Fibroblast of lung (primary cell): ENCODE measurements around the gene ELK1. TPM values are rescaled to one million over a fixed set of nuclear protein-coding genes. Genes with fewer than 3 reads are reported as not detected.

Experiments used
- DNase-seq, 2 donors: peaks; one replicate each; pipeline versions ENCODE4 v3.0.0 to v3.0.0-alpha.2; 2010; ENCODE audit warnings: low read depth in 2 of 2
- H2AFZ ChIP-seq: 2 replicates; pipeline ENCODE4 v1.5.1; 2012; ENCODE audit warnings: low read length, control low read depth, inconsistent platforms
- H3K27ac ChIP-seq: 2 replicates; pipeline ENCODE4 v1.5.1; 2011; ENCODE audit warnings: low read length, control low read depth; ENCODE audit not compliant: insufficient read depth
- H3K27me3 ChIP-seq: 2 replicates; pipeline ENCODE4 v1.5.1; 2011; ENCODE audit warnings: mild to moderate bottlenecking, low read length; ENCODE audit not compliant: control insufficient read depth, insufficient read depth
- H3K36me3 ChIP-seq: 2 replicates; pipeline ENCODE4 v1.5.1; 2011; ENCODE audit warnings: low read length; ENCODE audit not compliant: control insufficient read depth, insufficient read depth
- H3K4me1 ChIP-seq: 2 replicates; pipeline ENCODE4 v1.5.1; 2011; ENCODE audit warnings: low read length; ENCODE audit not compliant: control insufficient read depth, insufficient read depth; ENCODE audit errors: extremely low read depth
- H3K4me2 ChIP-seq: 2 replicates; pipeline ENCODE4 v1.5.1; 2011; ENCODE audit warnings: low read length, control low read depth; ENCODE audit not compliant: insufficient read depth; ENCODE audit errors: extremely low read depth
- H3K4me3 ChIP-seq, 4 experiments: fragments of 200-600 bp in 1 of 4; sonication (generic) in 1 of 4; replicated peaks in 1 of 4; 2 replicates each; pipeline ENCODE4 v1.5.1; 2011 to 2016; ENCODE audit warnings: low read length in 4 of 4, low read depth in 3 of 4, mild to moderate bottlenecking in 3 of 4, control low read depth in 2 of 4, inconsistent platforms in 1 of 4, mixed read lengths in 1 of 4; ENCODE audit not compliant: insufficient read depth in 1 of 4; ENCODE audit errors: control extremely low read depth in 1 of 4
- H3K79me2 ChIP-seq: 2 replicates; pipeline ENCODE4 v1.5.1; 2012; ENCODE audit warnings: mild to moderate bottlenecking, low read length, inconsistent platforms; ENCODE audit not compliant: control insufficient read depth, insufficient read depth
- H3K9ac ChIP-seq: 2 replicates; pipeline ENCODE4 v1.5.1; 2011; ENCODE audit warnings: mild to moderate bottlenecking, low read length, control low read depth; ENCODE audit not compliant: insufficient read depth
- H3K9me3 ChIP-seq: 2 replicates; pipeline ENCODE4 v1.5.1; 2012; ENCODE audit warnings: low read depth, low read length; ENCODE audit not compliant: control insufficient read depth, insufficient read depth
- H4K20me1 ChIP-seq: 2 replicates; pipeline ENCODE4 v1.5.1; 2011; ENCODE audit warnings: low read length; ENCODE audit not compliant: control insufficient read depth, insufficient read depth; ENCODE audit errors: extremely low read depth
- CTCF ChIP-seq, 2 donors: IDR thresholded peaks in 1 of 2; conservative IDR thresholded peaks in 1 of 2; 1 replicate in 1 of 2; 2 replicates in 1 of 2; pipeline ENCODE4 v1.5.1; 2011 to 2012; ENCODE audit warnings: low read length in 2 of 2, control low read depth in 1 of 2, inconsistent platforms in 1 of 2, low read depth in 1 of 2, mild to moderate bottlenecking in 1 of 2
- EZH2 ChIP-seq: IDR thresholded peaks from 2 replicates; pipeline ENCODE4 v1.5.1; 2012; ENCODE audit warnings: low read length, control low read depth, mild to moderate bottlenecking; ENCODE audit errors: missing control alignments
- polyA minus RNA-seq: library from RNA; depleted of rRNA, polyadenylated mRNA; stranded (reverse); fragments of >200 nt; gene quantifications from 2 replicates; pipeline ENCODE4 v1.2.3, GENCODE V29; 2011; ENCODE audit warnings: low replicate concordance
- polyA plus RNA-seq, 2 donors: library from polyadenylated mRNA; depleted of rRNA in 1 of 2; stranded (reverse) in 1 of 2; unstranded in 1 of 2; fragments of >200 nt; gene quantifications; 2 replicates each; pipeline ENCODE4 v1.2.1, GENCODE V29; 2011 to 2012; ENCODE audit warnings: missing spikeins in 1 of 2
- total RNA-seq: library from RNA; depleted of rRNA; stranded (reverse); fragments of >200 nt; gene quantifications from 2 replicates; pipeline ENCODE4 v1.2.1, GENCODE V29; 2014

The ELK1 gene
- total RNA-seq: 13.9 and 14.4 TPM in 2 replicates
- polyA plus RNA-seq: 25.3 and 27.5 TPM in 2 replicates
- polyA plus RNA-seq (2012): 27.8 and 36.7 TPM in 2 replicates
- polyA minus RNA-seq: 32.3 and 51.8 TPM in 2 replicates

- peak within 1 kb of the TSS; percentile 65 to 77 (median 73) for H3K4me3 ChIP-seq
- peaks cover 5% of the 10 kb centered on the region for H3K36me3 ChIP-seq
- H3K4me1 ChIP-seq: peaks cover 2% of the 10 kb centered on the region
- TF ChIP-seq EZH2 (no peak), CTCF (conservative IDR thresholded peaks at IDR 0.05 in 1 of 2, IDR thresholded peaks at IDR 0.05 in 1 of 2; ENCODE audit: low read depth in 1 of 2, low read length in 2 of 2) (no peak)
- peak; percentile 98 to 99 for DNase-seq
- no peaks in the 10 kb centered on the region for H4K20me1 ChIP-seq
- H3K79me2 ChIP-seq: peaks cover 23% of the 10 kb centered on the region
- H3K9ac ChIP-seq: peak within 1 kb of the TSS; percentile 84
- no peaks in the 10 kb centered on the region for H3K27me3 ChIP-seq
- peak within 1 kb of the TSS; percentile 31 for H2AFZ ChIP-seq
- no peaks in the 10 kb centered on the region for H3K9me3 ChIP-seq
- H3K4me2 ChIP-seq: peak within 1 kb of the TSS; percentile 79
- H3K27ac ChIP-seq: peak within 1 kb of the TSS; percentile 89
Observed at GRCh38 chrX:47650164-47651042, at the start of gene ELK1. Gene ELK1, minus strand, starts transcription at chrX:47650563. Its CDS starts 9,122 bp downstream, at chrX:47641441.

GRCh38 chrX:47697181-47697580, 46.8 kb upstream of the ELK1 start:
- Histone ChIP-seq H3K27me3 (no peaks in the 10 kb centered on the region), H3K9ac (no peak overlapping the region), H3K4me1 (no peaks in the 10 kb centered on the region), H3K4me2 (no peak overlapping the region), H4K20me1 (no peaks in the 10 kb centered on the region), H3K9me3 (no peaks in the 10 kb centered on the region), H2AFZ (no peak overlapping the region), H3K27ac (no peak overlapping the region), H3K36me3 (no peaks in the 10 kb centered on the region), H3K4me3 (no peak overlapping the region), H3K79me2 (no peaks in the 10 kb centered on the region)
- no peak for DNase-seq
- no peak for TF ChIP-seq CTCF (conservative IDR thresholded peaks at IDR 0.05 in 1 of 2, IDR thresholded peaks at IDR 0.05 in 1 of 2; ENCODE audit: low read depth in 1 of 2, low read length in 2 of 2)
- no peak for TF ChIP-seq EZH2

- no peak for DNase-seq
- H3K9me3 ChIP-seq: no peaks in the 10 kb centered on the region
- no peak overlapping the region for H3K9ac ChIP-seq
- no peak overlapping the region for H3K4me2 ChIP-seq
- H3K79me2 ChIP-seq: no peaks in the 10 kb centered on the region
- no peaks in the 10 kb centered on the region for H3K36me3 ChIP-seq
- H4K20me1 ChIP-seq: no peaks in the 10 kb centered on the region
- TF ChIP-seq EZH2 (no peak), CTCF (conservative IDR thresholded peaks at IDR 0.05 in 1 of 2, IDR thresholded peaks at IDR 0.05 in 1 of 2; ENCODE audit: low read depth in 1 of 2, low read length in 2 of 2) (no peak)
- no peaks in the 10 kb centered on the region for H3K27me3 ChIP-seq
- no peak overlapping the region for H3K27ac ChIP-seq
- H3K4me3 ChIP-seq: no peak overlapping the region
- no peak overlapping the region for H2AFZ ChIP-seq
- no peaks in the 10 kb centered on the region for H3K4me1 ChIP-seq
Observed at GRCh38 chrX:47690175-47690574, 39.8 kb upstream of the ELK1 start.
